Pancreas (tissue), 10 donors: ENCODE data around the gene ABCE1. TPM values are rescaled to one million over a fixed set of nuclear protein-coding genes. Genes with fewer than 3 reads are reported as not detected.

Experiments used
- ATAC-seq, 4 donors: fragments of 200-7000 bp; cut with Tn5 transposase; one replicate each; pipeline versions ENCODE4 v1.8.0 to v1.9.1; 2020; ENCODE audit warnings: mild to moderate bottlenecking in 4 of 4, moderate library complexity in 4 of 4
- DNase-seq, 6 donors: peaks; one replicate each; pipeline ENCODE4 v3.0.0-alpha.2; 2020
- FAIRE-seq: peaks from 2 replicates; lab custom pipeline; 2012; peaks lifted over from hg19 to GRCh38; lab: Jason Lieb, UNC
- H3K27ac ChIP-seq, 4 donors: fragments of 200-600 bp; sonication (generic); 1 replicate in 3 of 4; 2 replicates in 1 of 4; pipeline versions ENCODE4 v1.5.0 to v1.8.0; 2020
- H3K27me3 ChIP-seq, 4 donors: fragments of 200-600 bp; one replicate each; pipeline ENCODE4 v1.8.0; 2021
- H3K36me3 ChIP-seq, 3 donors: fragments of 200-600 bp; sonication (generic) in 1 of 3; one replicate each; pipeline versions ENCODE4 v1.5.0 to v1.8.0; 2020 to 2021
- H3K4me1 ChIP-seq, 3 donors: fragments of 200-600 bp; one replicate each; pipeline ENCODE4 v1.8.0; 2021
- H3K4me3 ChIP-seq, 4 donors: fragments of 200-600 bp; sonication (generic) in 2 of 4; one replicate each; pipeline versions ENCODE4 v1.5.0 to v1.8.0; 2020 to 2021
- H3K9me3 ChIP-seq, 4 donors: fragments of 200-600 bp; one replicate each; pipeline ENCODE4 v1.8.0; 2021
- WGBS, 2 donors: extraction: QIAGEN DNeasy Blood & Tissue Kit; methylation state at CpG; one replicate each; pipeline ENCODE4 v1.1.7; 2013; 5-methylcytosine and 5-hydroxymethylcytosine counted together
- intact Hi-C, 3 donors: fragments of 100-400 bp; cut with DNase I; formaldehyde crosslinking; loops; one replicate each; pipeline versions ENCODE4 v1.11.1 to v1.14.2; 2022
- polyA plus RNA-seq, 2 donors: library from polyadenylated mRNA; stranded (reverse); fragments of 200-250 nt; gene quantifications; one replicate each; pipeline ENCODE4 v1.2.3, GENCODE V29; 2013
- total RNA-seq, 6 donors: library from RNA; stranded (reverse); fragmentation: NEBNext Ultra II Directional in 4 of 6; extraction: Animal tissue kit (Norgen Biotek cat#: 25700) in 4 of 6; gene quantifications; one replicate each; pipeline versions ENCODE4 v1.2.1 to v1.2.4, GENCODE V29; 2021 to 2023
- TF ChIP-seq, protein P1 (sequence below), 4 donors: fragments of 200-600 bp; sonication (generic) in 3 of 4; IDR thresholded peaks; one replicate each; pipeline versions ENCODE4 v1.5.0 to v1.8.0; 2021; ENCODE audit warnings: antibody characterized with exemption in 4 of 4
- donor health status: healthy with polysubstance abuse.
- donor health status: DM: no; HTN: no; CAD: no; lungs with moderate emphysema.
- donor health status: DM: no; HTN: no; CAD: no.
- donor health status: control.
- donor health status: control.
- donor health status: Bipolar disorder and iron deficiency.
- donor health status: DM: yes; HTN: yes; CAD: no.
- donor health status: DM: no; HTN: no; CAD: no.
- donor health status: DM: no; HTN: no; CAD: no.
- donor health status: DM: yes; HTN: yes; CAD: no.

The ABCE1 gene
- total and polyA plus RNA-seq, 8 donors: 9.6 to 51.8 (median 29.2) TPM

DNA sequence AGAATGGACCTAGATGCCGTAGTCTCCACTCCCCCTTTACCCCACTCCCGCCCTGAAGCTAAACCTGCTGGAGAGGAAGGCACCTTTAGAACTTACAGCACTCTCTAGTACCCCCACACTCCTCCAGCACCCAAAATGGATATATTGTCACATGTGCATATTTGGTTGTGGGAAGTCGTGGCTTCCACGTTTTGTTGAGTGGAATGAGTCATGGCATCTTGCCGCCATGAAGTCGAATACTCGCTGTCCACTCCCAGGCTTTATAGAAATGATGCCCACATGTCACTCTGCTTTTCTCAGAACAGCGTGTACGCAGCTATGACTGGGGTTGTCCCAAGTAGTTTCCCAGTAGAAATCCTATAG, 545 bp downstream of the ABCE1 start:
- peak; percentile 36 to 61 (median 45) for ATAC-seq
- Histone ChIP-seq H3K36me3 (no peaks in the 10 kb centered on the region), H3K4me3 (peak overlapping the region; percentile 74 to 81 (median 77)), H3K27ac (peak overlapping the region; percentile 92 to 95 (median 94)), H3K27me3 (no peaks in the 10 kb centered on the region), H3K4me1 (peaks cover 0 to 31% (median 12%) of the 10 kb centered on the region in 3 donors), H3K9me3 (no peaks in the 10 kb centered on the region)
- FAIRE-seq: no peak
- WGBS, 2 donors: 0% methylated on average over 9 of the region's 9 CpGs
- peak in 2 of 6 donors; percentile 10 to 57 for DNase-seq
- intact Hi-C loops: no loop called here
- TF ChIP-seq, protein P1, sequence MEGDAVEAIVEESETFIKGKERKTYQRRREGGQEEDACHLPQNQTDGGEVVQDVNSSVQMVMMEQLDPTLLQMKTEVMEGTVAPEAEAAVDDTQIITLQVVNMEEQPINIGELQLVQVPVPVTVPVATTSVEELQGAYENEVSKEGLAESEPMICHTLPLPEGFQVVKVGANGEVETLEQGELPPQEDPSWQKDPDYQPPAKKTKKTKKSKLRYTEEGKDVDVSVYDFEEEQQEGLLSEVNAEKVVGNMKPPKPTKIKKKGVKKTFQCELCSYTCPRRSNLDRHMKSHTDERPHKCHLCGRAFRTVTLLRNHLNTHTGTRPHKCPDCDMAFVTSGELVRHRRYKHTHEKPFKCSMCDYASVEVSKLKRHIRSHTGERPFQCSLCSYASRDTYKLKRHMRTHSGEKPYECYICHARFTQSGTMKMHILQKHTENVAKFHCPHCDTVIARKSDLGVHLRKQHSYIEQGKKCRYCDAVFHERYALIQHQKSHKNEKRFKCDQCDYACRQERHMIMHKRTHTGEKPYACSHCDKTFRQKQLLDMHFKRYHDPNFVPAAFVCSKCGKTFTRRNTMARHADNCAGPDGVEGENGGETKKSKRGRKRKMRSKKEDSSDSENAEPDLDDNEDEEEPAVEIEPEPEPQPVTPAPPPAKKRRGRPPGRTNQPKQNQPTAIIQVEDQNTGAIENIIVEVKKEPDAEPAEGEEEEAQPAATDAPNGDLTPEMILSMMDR (IDR thresholded peaks at IDR 0.05): no peak

DNA sequence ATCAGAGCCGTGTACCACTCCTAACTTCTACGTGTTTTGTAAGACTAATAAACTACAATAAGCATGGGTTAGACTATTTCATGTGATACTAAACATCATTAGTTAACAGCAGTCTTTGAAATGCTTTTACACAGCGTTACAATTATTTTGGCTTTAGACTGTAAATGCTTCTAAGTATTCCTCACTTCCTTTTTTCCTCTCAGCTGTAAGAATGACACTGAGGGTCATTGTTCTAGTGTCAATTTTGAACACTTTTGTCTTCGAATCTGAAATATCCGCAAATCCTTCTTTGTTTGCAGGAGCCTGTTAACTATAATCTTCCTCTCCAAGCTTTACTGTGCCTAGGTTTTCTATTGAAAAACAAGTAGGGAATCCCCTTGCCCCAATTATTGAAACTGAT, 1.5 kb downstream of the ABCE1 start:
- TF ChIP-seq, protein P1 (IDR thresholded peaks at IDR 0.05): no peak
- Histone ChIP-seq H3K27ac (no peak overlapping the region), H3K27me3 (no peaks in the 10 kb centered on the region), H3K4me1 (peaks cover 0 to 31% (median 12%) of the 10 kb centered on the region in 3 donors), H3K36me3 (peaks cover 0 to 2% (median 0%) of the 10 kb centered on the region in 3 donors), H3K4me3 (peak overlapping the region in 3 of 4 donors; percentile 75 to 81 (median 79)), H3K9me3 (no peaks in the 10 kb centered on the region)
- 16 to 17% methylated on average over 5 of the region's 5 CpGs for WGBS, 2 donors
- DNase-seq: no peak
- FAIRE-seq: no peak
- no peak for ATAC-seq
- intact Hi-C loops: no loop called here

DNA sequence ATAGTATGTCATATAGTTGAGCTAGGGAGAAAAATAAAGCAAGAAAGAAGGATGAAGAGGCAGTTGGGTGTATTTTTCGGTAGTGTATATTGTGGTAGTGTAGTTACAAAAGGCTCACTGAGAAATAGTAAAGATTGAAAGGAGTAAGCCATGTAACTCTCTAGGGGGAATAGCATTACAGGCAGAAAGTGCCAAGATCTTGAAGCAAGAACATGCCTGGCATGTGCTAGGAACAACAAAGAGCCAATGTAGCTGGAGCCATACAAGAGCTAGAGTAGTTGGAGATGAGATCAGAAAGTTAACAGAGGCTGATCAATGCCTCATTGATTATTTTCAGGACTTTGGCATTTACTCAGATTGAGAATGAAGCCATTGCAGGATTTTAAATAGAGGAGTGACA, 3.0 kb downstream of the ABCE1 start:
- Histone ChIP-seq H3K4me3 (no peak overlapping the region), H3K36me3 (peaks cover 0 to 12% (median 4%) of the 10 kb centered on the region in 3 donors), H3K27me3 (no peaks in the 10 kb centered on the region), H3K9me3 (no peaks in the 10 kb centered on the region), H3K27ac (no peak overlapping the region), H3K4me1 (peaks cover 0 to 31% (median 12%) of the 10 kb centered on the region in 3 donors)
- 94 to 96% methylated on average over 1 of the region's 1 CpG for WGBS, 2 donors
- TF ChIP-seq, protein P1 (IDR thresholded peaks at IDR 0.05): no peak
- intact Hi-C loops: no loop called here
- FAIRE-seq: no peak
- ATAC-seq: no peak
- no peak for DNase-seq

DNA sequence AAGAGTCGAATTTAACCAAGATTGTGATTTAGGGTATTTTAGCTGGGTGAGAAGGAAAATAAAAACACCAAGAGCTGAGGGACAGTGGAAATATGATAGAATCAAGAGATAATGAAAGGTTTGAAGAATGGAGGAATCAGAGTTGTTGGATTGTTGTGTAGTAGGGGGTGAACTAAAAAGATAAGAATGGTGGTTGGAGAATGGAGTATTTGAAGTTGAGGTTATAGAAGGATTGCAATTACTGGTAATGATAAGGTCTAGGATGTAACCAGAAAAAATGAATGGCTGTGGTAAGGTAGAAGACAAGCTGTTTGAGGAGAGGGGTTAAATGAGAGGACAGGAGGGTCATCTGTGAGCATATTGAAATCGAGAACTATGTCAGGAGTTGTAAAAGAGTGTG, 4.5 kb downstream of the ABCE1 start:
- 80 to 87% methylated on average over 2 of the region's 2 CpGs for WGBS, 2 donors
- no peak overlapping the region for H3K27ac ChIP-seq
- H3K9me3 ChIP-seq: no peaks in the 10 kb centered on the region
- TF ChIP-seq, protein P1 (IDR thresholded peaks at IDR 0.05): no peak
- DNase-seq (no peak), FAIRE-seq (no peak), ATAC-seq (no peak)
- no peak overlapping the region for H3K4me3 ChIP-seq
- peaks cover 0 to 25% (median 5%) of the 10 kb centered on the region in 3 donors for H3K36me3 ChIP-seq
- intact Hi-C loops: no loop called here
- H3K27me3 ChIP-seq: no peaks in the 10 kb centered on the region
- peaks cover 0 to 20% (median 4%) of the 10 kb centered on the region in 3 donors for H3K4me1 ChIP-seq

DNA sequence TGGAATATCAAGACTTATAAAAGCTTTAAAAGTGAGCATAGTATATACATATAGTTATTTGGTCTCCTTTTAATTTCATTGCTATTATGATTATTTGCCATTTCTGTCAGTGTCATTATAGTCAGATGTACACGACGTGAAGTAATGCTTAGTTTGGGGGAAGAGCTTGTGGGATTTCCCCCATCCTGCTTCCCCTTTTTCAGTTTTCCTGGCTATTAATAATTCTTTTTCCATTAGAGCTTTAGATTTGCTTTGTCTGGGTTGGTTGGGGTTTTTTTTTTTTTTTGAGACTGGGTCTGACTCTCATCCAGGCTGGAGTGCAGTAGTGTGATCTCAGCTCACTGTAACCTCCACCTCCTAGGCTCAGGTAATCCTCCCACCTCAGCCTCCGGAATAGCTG, 5.4 kb downstream of the ABCE1 start:
- FAIRE-seq (no peak), ATAC-seq (peak in 1 of 4 donors; percentile 12), DNase-seq (no peak)
- peaks cover 0 to 33% (median 13%) of the 10 kb centered on the region in 3 donors for H3K36me3 ChIP-seq
- intact Hi-C loops: no loop called here
- H3K27me3 ChIP-seq: no peaks in the 10 kb centered on the region
- 85 to 93% methylated on average over 3 of the region's 3 CpGs for WGBS, 2 donors
- H3K4me3 ChIP-seq: no peak overlapping the region
- TF ChIP-seq, protein P1 (IDR thresholded peaks at IDR 0.05): no peak
- H3K9me3 ChIP-seq: no peaks in the 10 kb centered on the region
- no peak overlapping the region for H3K27ac ChIP-seq
- H3K4me1 ChIP-seq: peaks cover 0 to 20% (median 4%) of the 10 kb centered on the region in 3 donors
